ENCODE results near the gene USP9X. TPM values are rescaled to one million over a fixed set of nuclear protein-coding genes. Genes with fewer than 3 reads are reported as not detected.

The USP9X gene
- total RNA-seq, 1 experiment from 2014 or later: 89.2 TPM

GRCh38 chrX:41086627-41086932 is 1.3 kb downstream of the USP9X start:
- CTCF ChIA-PET: interaction anchor here (2.1 kb wide), 1 partner anchor 28 kb away, joined by 9 read pairs; no protein-coding TSS in a partner anchor
- H3K9me3 Mint-ChIP-seq (ENCODE audit: low read depth, unreplicated experiment): no peaks in the 10 kb centered on the region
- no peaks in the 10 kb centered on the region for H3K4me1 Mint-ChIP-seq (ENCODE audit: low read depth, unreplicated experiment)
- peak overlapping the region; percentile 77 for H3K27ac Mint-ChIP-seq (ENCODE audit: unreplicated experiment)
- intact Hi-C loops (cut with micrococcal nuclease; ENCODE audit: unreplicated experiment): loop anchor here (5.0 kb wide), 2 partner anchors 49 to 154 kb away; no protein-coding TSS in a partner anchor
- BruUV-seq (replicated peaks): no TSS peak
- DNase-seq: no peak
- no peak for TF ChIP-seq CTCF (IDR thresholded peaks at IDR 0.05; ENCODE audit: unreplicated experiment)
- peaks cover 62% of the 10 kb centered on the region for H3K36me3 Mint-ChIP-seq (ENCODE audit: insufficient read depth, unreplicated experiment)
- peak overlapping the region; percentile 89 for H3K4me3 Mint-ChIP-seq (ENCODE audit: low read depth, unreplicated experiment)
- no peaks in the 10 kb centered on the region for H3K27me3 Mint-ChIP-seq (ENCODE audit: unreplicated experiment)

GRCh38 chrX:41087201-41087600 is 2.0 kb downstream of the USP9X start:
- H3K4me1 Mint-ChIP-seq (ENCODE audit: low read depth, unreplicated experiment): no peaks in the 10 kb centered on the region
- no peaks in the 10 kb centered on the region for H3K27me3 Mint-ChIP-seq (ENCODE audit: unreplicated experiment)
- intact Hi-C loops (cut with micrococcal nuclease; ENCODE audit: unreplicated experiment): loop anchor here (5.0 kb wide), 2 partner anchors 50 to 155 kb away; no protein-coding TSS in a partner anchor
- H3K9me3 Mint-ChIP-seq (ENCODE audit: low read depth, unreplicated experiment): no peaks in the 10 kb centered on the region
- no peak for DNase-seq
- H3K36me3 Mint-ChIP-seq (ENCODE audit: insufficient read depth, unreplicated experiment): peaks cover 62% of the 10 kb centered on the region
- H3K4me3 Mint-ChIP-seq (ENCODE audit: low read depth, unreplicated experiment): peak overlapping the region; percentile 89
- CTCF ChIA-PET: interaction anchor here (0.6 kb wide), 1 partner anchor 67 kb away, joined by 6 read pairs; no protein-coding TSS in a partner anchor
- peak overlapping the region; percentile 77 for H3K27ac Mint-ChIP-seq (ENCODE audit: unreplicated experiment)
- TF ChIP-seq CTCF (IDR thresholded peaks at IDR 0.05; ENCODE audit: unreplicated experiment): no peak
- TSS peak; percentile 20 for BruUV-seq (replicated peaks)

- BruUV-seq (replicated peaks): no TSS peak
- H3K36me3 Mint-ChIP-seq (ENCODE audit: insufficient read depth, unreplicated experiment): peaks cover 52% of the 10 kb centered on the region
- no peaks in the 10 kb centered on the region for H3K9me3 Mint-ChIP-seq (ENCODE audit: low read depth, unreplicated experiment)
- DNase-seq: no peak
- H3K4me3 Mint-ChIP-seq (ENCODE audit: low read depth, unreplicated experiment): peak overlapping the region; percentile 89
- H3K27ac Mint-ChIP-seq (ENCODE audit: unreplicated experiment): no peak overlapping the region
- intact Hi-C loops (cut with micrococcal nuclease; ENCODE audit: unreplicated experiment): no loop called here
- H3K4me1 Mint-ChIP-seq (ENCODE audit: low read depth, unreplicated experiment): peaks cover 25% of the 10 kb centered on the region
- CTCF ChIA-PET: interaction anchor here (0.6 to 1.8 kb wide), 2 partner anchors 25 to 249 kb away, joined by 4 to 10 read pairs; no protein-coding TSS in a partner anchor
- TF ChIP-seq CTCF (IDR thresholded peaks at IDR 0.05; ENCODE audit: unreplicated experiment): no peak
- H3K27me3 Mint-ChIP-seq (ENCODE audit: unreplicated experiment): no peaks in the 10 kb centered on the region
These were observed 5.5 kb downstream of the USP9X start for GRCh38 chrX:41090568-41091238.

GRCh38 chrX:41092776-41093175 is 7.5 kb downstream of the USP9X start:
- Mint-ChIP-seq H3K4me1 (ENCODE audit: low read depth, unreplicated experiment) (peaks cover 38% of the 10 kb centered on the region), H3K27ac (ENCODE audit: unreplicated experiment) (no peak overlapping the region), H3K4me3 (ENCODE audit: low read depth, unreplicated experiment) (peak overlapping the region; percentile 30), H3K36me3 (ENCODE audit: insufficient read depth, unreplicated experiment) (peaks cover 32% of the 10 kb centered on the region), H3K9me3 (ENCODE audit: low read depth, unreplicated experiment) (no peaks in the 10 kb centered on the region), H3K27me3 (ENCODE audit: unreplicated experiment) (no peaks in the 10 kb centered on the region)
- no peak for DNase-seq
- intact Hi-C loops (cut with micrococcal nuclease; ENCODE audit: unreplicated experiment): no loop called here
- BruUV-seq (replicated peaks): no TSS peak
- no peak for TF ChIP-seq CTCF (IDR thresholded peaks at IDR 0.05; ENCODE audit: unreplicated experiment)
- CTCF ChIA-PET: no interaction called here

Measured in Calu3 (cell line).